Sigmoid colon (tissue), 4 donors: ENCODE measurements around the gene TOP2A.

Experiments
- CTCF ChIP-seq, 4 experiments: fragments of 450-650 bp in 3 of 4; fragments of 200-600 bp in 1 of 4; IDR thresholded peaks; one replicate each; pipeline ENCODE4 v1.5.1; 2016 to 2019; ENCODE audit warnings: antibody characterized with exemption in 4 of 4, mild to moderate bottlenecking in 3 of 4, moderate library complexity in 2 of 4
- EP300 ChIP-seq, 4 donors: sonication (generic); formaldehyde crosslinking; IDR thresholded peaks; one replicate each; pipeline ENCODE4 v1.6.1; 2017; ENCODE audit warnings: antibody characterized with exemption in 4 of 4
- POLR2A ChIP-seq, 2 donors: fragments of 450-650 bp; IDR thresholded peaks; one replicate each; pipeline ENCODE4 v1.6.1; 2016; ENCODE audit warnings: antibody characterized with exemption in 2 of 2, mild to moderate bottlenecking in 2 of 2, moderate library complexity in 2 of 2

GRCh38 chr17:40366861-40367518, 50.7 kb downstream of the TOP2A start:
- TF ChIP-seq POLR2A (IDR thresholded peaks at IDR 0.05) (no peak), EP300 (IDR thresholded peaks at IDR 0.05) (no peak), CTCF (IDR thresholded peaks at IDR 0.05) (no peak)
